ENCODE measurements around the gene ZFC3H1. TPM values are rescaled to one million over a fixed set of nuclear protein-coding genes. Genes with fewer than 3 reads are reported as not detected.

ZFC3H1 gene
- polyA plus RNA-seq, 3 donors, result 12.5 to 57.0 (median 16.3) TPM

GRCh38 chr12:71584356-71584755, 79.3 kb downstream of the ZFC3H1 start:
- H3K9me3 Mint-ChIP-seq, result peaks cover 0 to 3% (median 0%) of the 10 kb centered on the region in 7 donors
- no peak for TF ChIP-seq CTCF (IDR thresholded peaks at IDR 0.05)

GRCh38 chr12:71582925-71583324, 80.7 kb downstream of the ZFC3H1 start:
- Histone ChIP-seq H3K4me1 (ENCODE audit: control insufficient read depth in 1 of 2, insufficient read depth in 2 of 2, low read length in 2 of 2) (no peaks in the 10 kb centered on the region), H3K36me3 (replicated peaks in 1 of 2; ENCODE audit: control insufficient read depth in 1 of 2, insufficient read depth in 2 of 2, low read length in 2 of 2) (no peaks in the 10 kb centered on the region), H3K4me3 (replicated peaks in 1 of 3; ENCODE audit: low read depth in 2 of 3, low read length in 3 of 3) (no peak overlapping the region), H2AFZ (ENCODE audit: insufficient read depth, low read depth, low read length, poor library complexity, severe bottlenecking) (no peak overlapping the region), H4K20me1 (ENCODE audit: insufficient read depth, low read length) (no peaks in the 10 kb centered on the region), H3K9me3 (replicated peaks in 1 of 2; ENCODE audit: control insufficient read depth in 1 of 2, insufficient read depth in 1 of 2, low read length in 2 of 2) (no peaks in the 10 kb centered on the region), H3K27me3 (ENCODE audit: control insufficient read depth in 2 of 2, insufficient read depth in 2 of 2, low read length in 2 of 2) (no peaks in the 10 kb centered on the region), H3K9ac (ENCODE audit: insufficient read depth, low read length, poor library complexity, severe bottlenecking) (no peak overlapping the region), H3K27ac (ENCODE audit: low read depth in 1 of 2, low read length in 2 of 2) (no peak overlapping the region), H3K4me2 (replicated peaks; ENCODE audit: extremely low read depth, low read length, poor library complexity, severe bottlenecking) (no peak overlapping the region), H3K79me2 (ENCODE audit: insufficient read depth, low read length) (no peaks in the 10 kb centered on the region)
- H3K4me1 Mint-ChIP-seq, result no peaks in the 10 kb centered on the region
- H3K9me3 Mint-ChIP-seq, result peaks cover 0 to 3% (median 0%) of the 10 kb centered on the region in 7 donors
- H3K27ac Mint-ChIP-seq, result peak overlapping the region in 1 of 7 donors; percentile 70
- WGBS (ENCODE audit: insufficient coverage), result no CpG with 5 or more reads among the region's 2 CpGs
- no peak for DNase-seq
- H3K27me3 Mint-ChIP-seq (ENCODE audit: low read depth in 3 of 3), result peaks cover 0 to 4% (median 0%) of the 10 kb centered on the region in 3 donors
- no peaks in the 10 kb centered on the region for H3K36me3 Mint-ChIP-seq
- TF ChIP-seq CTCF (IDR thresholded peaks at IDR 0.05), result no peak
- no peak overlapping the region for H3K4me3 Mint-ChIP-seq
- intact Hi-C loops (cut with micrococcal nuclease), result no loop called here

More at GRCh38 chr12:71584356-71584755, 79.3 kb downstream of the ZFC3H1 start:
- Histone ChIP-seq H3K36me3 (replicated peaks in 1 of 2; ENCODE audit: control insufficient read depth in 1 of 2, insufficient read depth in 2 of 2, low read length in 2 of 2) (no peaks in the 10 kb centered on the region), H3K79me2 (ENCODE audit: insufficient read depth, low read length) (no peaks in the 10 kb centered on the region), H3K4me2 (replicated peaks; ENCODE audit: extremely low read depth, low read length, poor library complexity, severe bottlenecking) (no peak overlapping the region), H3K9me3 (replicated peaks in 1 of 2; ENCODE audit: control insufficient read depth in 1 of 2, insufficient read depth in 1 of 2, low read length in 2 of 2) (no peaks in the 10 kb centered on the region), H3K4me3 (replicated peaks in 1 of 3; ENCODE audit: low read depth in 2 of 3, low read length in 3 of 3) (no peak overlapping the region), H3K27ac (ENCODE audit: low read depth in 1 of 2, low read length in 2 of 2) (no peak overlapping the region), H3K9ac (ENCODE audit: insufficient read depth, low read length, poor library complexity, severe bottlenecking) (no peak overlapping the region), H2AFZ (ENCODE audit: insufficient read depth, low read depth, low read length, poor library complexity, severe bottlenecking) (no peak overlapping the region), H3K4me1 (ENCODE audit: control insufficient read depth in 1 of 2, insufficient read depth in 2 of 2, low read length in 2 of 2) (no peaks in the 10 kb centered on the region), H4K20me1 (ENCODE audit: insufficient read depth, low read length) (no peaks in the 10 kb centered on the region), H3K27me3 (ENCODE audit: control insufficient read depth in 2 of 2, insufficient read depth in 2 of 2, low read length in 2 of 2) (no peaks in the 10 kb centered on the region)
- no peaks in the 10 kb centered on the region for H3K4me1 Mint-ChIP-seq
- no peak for DNase-seq
- WGBS (ENCODE audit: insufficient coverage), result 75% methylated on average over 2 of the region's 3 CpGs
- H3K27ac Mint-ChIP-seq, result no peak overlapping the region
- H3K36me3 Mint-ChIP-seq, result no peaks in the 10 kb centered on the region
- no peak overlapping the region for H3K4me3 Mint-ChIP-seq
- intact Hi-C loops (cut with micrococcal nuclease), result no loop called here
- peaks cover 0 to 2% (median 0%) of the 10 kb centered on the region in 3 donors for H3K27me3 Mint-ChIP-seq (ENCODE audit: low read depth in 3 of 3)

Measured in CD14-positive monocyte (primary cell).